CD14-positive monocyte (primary cell): ENCODE data around the gene KCNS1. TPM values are rescaled to one million over a fixed set of nuclear protein-coding genes. Genes with fewer than 3 reads are reported as not detected.
A peak's percentile ranks its signal among the peaks of the same experiment; 100 is the strongest.
"Not testable (repeated sequence)": the region's sequence is repeated elsewhere in the genome, so short reads cannot be mapped to it uniquely, and the experiment has no call there.

Source experiments
- DNase-seq, 3 donors: peaks; one replicate each; pipeline ENCODE4 v3.0.0-alpha.2; 2011 to 2022
- H2AFZ ChIP-seq: 2 replicates; pipeline ENCODE4 v1.6.0; 2012; ENCODE audit warnings: mild to moderate bottlenecking, low read depth, low read length, inconsistent platforms; ENCODE audit not compliant: insufficient read depth, poor library complexity, severe bottlenecking
- H3K27ac ChIP-seq, 2 donors: 1 replicate in 1 of 2; 2 replicates in 1 of 2; pipeline ENCODE4 v1.5.1; 2012 to 2013; ENCODE audit warnings: low read length in 2 of 2, control low read depth in 1 of 2, inconsistent platforms in 1 of 2, low read depth in 1 of 2, mild to moderate bottlenecking in 1 of 2
- H3K27me3 ChIP-seq, 2 donors: one replicate each; pipeline versions ENCODE4 v1.6.0 to v1.6.1; 2011 to 2013; ENCODE audit warnings: low read length in 2 of 2; ENCODE audit not compliant: control insufficient read depth in 2 of 2, insufficient read depth in 2 of 2
- H3K36me3 ChIP-seq, 2 donors: replicated peaks in 1 of 2; 1 replicate in 1 of 2; 2 replicates in 1 of 2; pipeline versions ENCODE4 v1.5.1 to v1.6.1; 2012 to 2013; ENCODE audit warnings: low read length in 2 of 2, control low read depth in 1 of 2, inconsistent platforms in 1 of 2, mild to moderate bottlenecking in 1 of 2; ENCODE audit not compliant: insufficient read depth in 2 of 2, control insufficient read depth in 1 of 2
- H3K4me1 ChIP-seq, 2 donors: 1 replicate in 1 of 2; 2 replicates in 1 of 2; pipeline versions ENCODE4 v1.5.1 to v1.6.1; 2012 to 2013; ENCODE audit warnings: low read length in 2 of 2, control low read depth in 1 of 2, inconsistent platforms in 1 of 2, mild to moderate bottlenecking in 1 of 2, moderate library complexity in 1 of 2; ENCODE audit not compliant: insufficient read depth in 2 of 2, control insufficient read depth in 1 of 2
- H3K4me2 ChIP-seq: replicated peaks from 2 replicates; pipeline ENCODE3; 2012; ENCODE audit warnings: low read length, moderate library complexity, mild to moderate bottlenecking; ENCODE audit not compliant: poor library complexity, severe bottlenecking; ENCODE audit errors: extremely low read depth
- H3K4me3 ChIP-seq, 3 experiments: fragments of 200-600 bp in 1 of 3; sonication (generic) in 1 of 3; replicated peaks in 1 of 3; 1 replicate in 2 of 3; 2 replicates in 1 of 3; pipeline ENCODE4 v1.5.1; 2011 to 2013; ENCODE audit warnings: low read length in 3 of 3, mild to moderate bottlenecking in 3 of 3, control low read depth in 2 of 3, low read depth in 2 of 3, inconsistent platforms in 1 of 3, moderate library complexity in 1 of 3
- H3K79me2 ChIP-seq: 2 replicates; pipeline ENCODE4 v1.6.0; 2012; ENCODE audit warnings: mild to moderate bottlenecking, control low read depth, inconsistent platforms, low read length, moderate library complexity; ENCODE audit not compliant: insufficient read depth
- H3K9ac ChIP-seq: 2 replicates; pipeline ENCODE4 v1.6.0; 2017; ENCODE audit warnings: low read length, mild to moderate bottlenecking; ENCODE audit not compliant: insufficient read depth, poor library complexity, severe bottlenecking
- H3K9me3 ChIP-seq, 2 donors: replicated peaks in 1 of 2; 1 replicate in 1 of 2; 2 replicates in 1 of 2; pipeline versions ENCODE4 v1.5.1 to v1.6.1; 2012 to 2013; ENCODE audit warnings: low read length in 2 of 2, control low read depth in 1 of 2; ENCODE audit not compliant: control insufficient read depth in 1 of 2, insufficient read depth in 1 of 2
- H4K20me1 ChIP-seq: 2 replicates; pipeline ENCODE4 v1.6.0; 2012; ENCODE audit warnings: mild to moderate bottlenecking, low read length, control low read depth, moderate library complexity; ENCODE audit not compliant: insufficient read depth
- H3K27ac Mint-ChIP-seq, 7 donors: one replicate each; pipeline ENCODE4 v1.8.0; 2020; ENCODE audit warnings: mild to moderate bottlenecking in 7 of 7, mixed read lengths in 7 of 7, moderate library complexity in 6 of 7, inconsistent platforms in 2 of 7
- H3K27me3 Mint-ChIP-seq, 3 donors: one replicate each; pipeline ENCODE4 v1.8.0; 2021 to 2022; ENCODE audit warnings: low read depth in 3 of 3, mild to moderate bottlenecking in 3 of 3, mixed read lengths in 3 of 3, moderate library complexity in 3 of 3, inconsistent platforms in 1 of 3
- H3K36me3 Mint-ChIP-seq, 2 donors: one replicate each; pipeline ENCODE4 v1.8.0; 2020; ENCODE audit warnings: mixed read lengths in 2 of 2, inconsistent platforms in 1 of 2, mild to moderate bottlenecking in 1 of 2
- H3K4me1 Mint-ChIP-seq: one replicate; pipeline ENCODE4 v1.8.0; 2020; ENCODE audit warnings: mild to moderate bottlenecking, mixed read lengths
- H3K4me3 Mint-ChIP-seq, 2 donors: one replicate each; pipeline ENCODE4 v1.8.0; 2020; ENCODE audit warnings: mild to moderate bottlenecking in 2 of 2, mixed read lengths in 2 of 2, moderate library complexity in 1 of 2
- H3K9me3 Mint-ChIP-seq, 7 donors: one replicate each; pipeline ENCODE4 v1.8.0; 2020 to 2022; ENCODE audit warnings: mixed read lengths in 7 of 7, mild to moderate bottlenecking in 6 of 7, moderate library complexity in 6 of 7, inconsistent platforms in 2 of 7
- WGBS: methylation state at CpG from one replicate; pipeline ENCODE4 v1.1.5; 2013; ENCODE audit warnings: missing lambda C conversion rate; ENCODE audit not compliant: insufficient coverage; 5-methylcytosine and 5-hydroxymethylcytosine counted together
- intact Hi-C, 2 donors: fragments of 100-400 bp; cut with micrococcal nuclease; formaldehyde crosslinking; loops; one replicate each; pipeline versions ENCODE4 v1.15.0 to v1.15.1; 2023
- polyA plus RNA-seq, 3 donors: library from polyadenylated mRNA; depleted of rRNA in 1 of 3; unstranded in 2 of 3; stranded (reverse) in 1 of 3; fragments of 300-500 nt in 2 of 3; fragments of >200 nt in 1 of 3; fragmentation: Illumina TruSeq in 2 of 3; gene quantifications; 1 replicate in 2 of 3; 2 replicates in 1 of 3; pipeline ENCODE4 v1.2.3, GENCODE V29; 2012 to 2021
- TF ChIP-seq, protein P1 (sequence below): fragments of 200-600 bp; IDR thresholded peaks from one replicate; pipeline ENCODE4 v1.8.0; 2022; ENCODE audit warnings: antibody characterized with exemption, mild to moderate bottlenecking

Gene KCNS1
- polyA plus RNA-seq, 3 donors, result 0.23 TPM; not detected in 2

DNA sequence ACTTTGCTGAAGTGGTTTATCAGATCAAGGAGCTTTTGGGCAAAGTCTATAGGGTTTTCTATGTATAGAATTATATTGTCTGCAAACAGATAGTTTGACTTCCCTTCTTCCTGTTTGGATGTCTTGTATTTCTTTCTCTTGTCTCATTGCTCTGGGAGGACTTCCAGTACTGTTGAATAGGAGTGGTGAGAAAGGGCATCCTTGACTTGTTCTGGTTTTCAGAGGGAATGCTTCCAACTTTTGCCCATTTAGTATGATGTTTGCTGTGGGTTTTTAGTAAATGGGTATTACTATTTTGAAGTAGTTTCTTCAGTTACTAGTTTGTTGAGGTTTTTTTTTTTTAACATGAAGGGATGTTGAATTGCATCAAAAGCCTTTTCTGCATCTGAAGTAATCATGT is 36.1 kb downstream of the KCNS1 start:
- Histone ChIP-seq H3K36me3 (peaks cover 45 to 90% of the 10 kb centered on the region in 2 donors), H3K4me3 (no peak overlapping the region), H3K9me3 (no peaks in the 10 kb centered on the region), H3K79me2 (peaks cover 74% of the 10 kb centered on the region), H2AFZ (no peak overlapping the region), H3K9ac (no peak overlapping the region), H4K20me1 (peaks cover 100% of the 10 kb centered on the region), H3K27ac (no peak overlapping the region), H3K4me2 (no peak overlapping the region), H3K27me3 (no peaks in the 10 kb centered on the region), H3K4me1 (no peaks in the 10 kb centered on the region)
- H3K4me3 Mint-ChIP-seq, result no peak overlapping the region
- H3K36me3 Mint-ChIP-seq, result peaks cover 63 to 85% of the 10 kb centered on the region in 2 donors
- intact Hi-C loops, result no loop called here
- TF ChIP-seq, protein P1, sequence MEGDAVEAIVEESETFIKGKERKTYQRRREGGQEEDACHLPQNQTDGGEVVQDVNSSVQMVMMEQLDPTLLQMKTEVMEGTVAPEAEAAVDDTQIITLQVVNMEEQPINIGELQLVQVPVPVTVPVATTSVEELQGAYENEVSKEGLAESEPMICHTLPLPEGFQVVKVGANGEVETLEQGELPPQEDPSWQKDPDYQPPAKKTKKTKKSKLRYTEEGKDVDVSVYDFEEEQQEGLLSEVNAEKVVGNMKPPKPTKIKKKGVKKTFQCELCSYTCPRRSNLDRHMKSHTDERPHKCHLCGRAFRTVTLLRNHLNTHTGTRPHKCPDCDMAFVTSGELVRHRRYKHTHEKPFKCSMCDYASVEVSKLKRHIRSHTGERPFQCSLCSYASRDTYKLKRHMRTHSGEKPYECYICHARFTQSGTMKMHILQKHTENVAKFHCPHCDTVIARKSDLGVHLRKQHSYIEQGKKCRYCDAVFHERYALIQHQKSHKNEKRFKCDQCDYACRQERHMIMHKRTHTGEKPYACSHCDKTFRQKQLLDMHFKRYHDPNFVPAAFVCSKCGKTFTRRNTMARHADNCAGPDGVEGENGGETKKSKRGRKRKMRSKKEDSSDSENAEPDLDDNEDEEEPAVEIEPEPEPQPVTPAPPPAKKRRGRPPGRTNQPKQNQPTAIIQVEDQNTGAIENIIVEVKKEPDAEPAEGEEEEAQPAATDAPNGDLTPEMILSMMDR, result no peak
- DNase-seq, result no peak
- peaks cover 12% of the 10 kb centered on the region for H3K4me1 Mint-ChIP-seq
- peak overlapping the region in 1 of 7 donors; percentile 52 for H3K27ac Mint-ChIP-seq
- H3K27me3 Mint-ChIP-seq, result peaks cover 0 to 1% (median 0%) of the 10 kb centered on the region in 3 donors
- H3K9me3 Mint-ChIP-seq, result no peaks in the 10 kb centered on the region

- H3K9ac ChIP-seq, H3K4me3 Mint-ChIP-seq, H3K27me3 Mint-ChIP-seq, intact Hi-C loops, H3K27ac ChIP-seq, H3K4me1 ChIP-seq, H3K9me3 Mint-ChIP-seq, H3K27me3 ChIP-seq, H3K9me3 ChIP-seq, H3K4me2 ChIP-seq, H2AFZ ChIP-seq, DNase-seq, H3K4me3 ChIP-seq: not testable (repeated sequence)
- Mint-ChIP-seq H3K4me1 (peaks cover 12% of the 10 kb centered on the region), H3K36me3 (peaks cover 63 to 81% of the 10 kb centered on the region in 2 donors), H3K27ac (peak overlapping the region in 1 of 7 donors; percentile 23)
- H3K79me2 ChIP-seq, result peaks cover 76% of the 10 kb centered on the region
- H3K36me3 ChIP-seq, result peaks cover 41 to 89% of the 10 kb centered on the region in 2 donors
- peaks cover 100% of the 10 kb centered on the region for H4K20me1 ChIP-seq
- WGBS, result no CpG with 5 or more reads among the region's 2 CpGs
These were observed 37.8 kb downstream of the KCNS1 start for GRCh38 chr20:45063107-45063506.
